Inferior parietal cortex (tissue), 1 donor: ENCODE results near the gene REXO5.
"Not testable (repeated sequence)": the region's sequence is repeated elsewhere in the genome, so short reads cannot be mapped to it uniquely, and the experiment has no call there.

ENCODE experiments used
- DNase-seq: peaks from one replicate; pipeline ENCODE4 v3.0.0-alpha.2; 2016; ENCODE audit errors: extremely low spot score

Gene REXO5, protein sequence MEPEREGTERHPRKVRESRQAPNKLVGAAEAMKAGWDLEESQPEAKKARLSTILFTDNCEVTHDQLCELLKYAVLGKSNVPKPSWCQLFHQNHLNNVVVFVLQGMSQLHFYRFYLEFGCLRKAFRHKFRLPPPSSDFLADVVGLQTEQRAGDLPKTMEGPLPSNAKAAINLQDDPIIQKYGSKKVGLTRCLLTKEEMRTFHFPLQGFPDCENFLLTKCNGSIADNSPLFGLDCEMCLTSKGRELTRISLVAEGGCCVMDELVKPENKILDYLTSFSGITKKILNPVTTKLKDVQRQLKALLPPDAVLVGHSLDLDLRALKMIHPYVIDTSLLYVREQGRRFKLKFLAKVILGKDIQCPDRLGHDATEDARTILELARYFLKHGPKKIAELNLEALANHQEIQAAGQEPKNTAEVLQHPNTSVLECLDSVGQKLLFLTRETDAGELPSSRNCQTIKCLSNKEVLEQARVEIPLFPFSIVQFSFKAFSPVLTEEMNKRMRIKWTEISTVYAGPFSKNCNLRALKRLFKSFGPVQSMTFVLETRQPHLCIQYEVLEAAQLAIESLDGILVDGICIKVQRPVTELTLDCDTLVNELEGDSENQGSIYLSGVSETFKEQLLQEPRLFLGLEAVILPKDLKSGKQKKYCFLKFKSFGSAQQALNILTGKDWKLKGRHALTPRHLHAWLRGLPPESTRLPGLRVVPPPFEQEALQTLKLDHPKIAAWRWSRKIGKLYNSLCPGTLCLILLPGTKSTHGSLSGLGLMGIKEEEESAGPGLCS

GRCh38 chr16:20806168-20807050 lies at the start of gene REXO5, which contains the start of gene ERI2:
TSS of gene REXO5 (plus strand) at chr16:20806527. CDS start at chr16:20806954, 427 bp downstream.
TSS of gene ERI2 (minus strand) at chr16:20806472. CDS start at chr16:20806430, 42 bp downstream.
- DNase-seq: peak; percentile 94

DNA sequence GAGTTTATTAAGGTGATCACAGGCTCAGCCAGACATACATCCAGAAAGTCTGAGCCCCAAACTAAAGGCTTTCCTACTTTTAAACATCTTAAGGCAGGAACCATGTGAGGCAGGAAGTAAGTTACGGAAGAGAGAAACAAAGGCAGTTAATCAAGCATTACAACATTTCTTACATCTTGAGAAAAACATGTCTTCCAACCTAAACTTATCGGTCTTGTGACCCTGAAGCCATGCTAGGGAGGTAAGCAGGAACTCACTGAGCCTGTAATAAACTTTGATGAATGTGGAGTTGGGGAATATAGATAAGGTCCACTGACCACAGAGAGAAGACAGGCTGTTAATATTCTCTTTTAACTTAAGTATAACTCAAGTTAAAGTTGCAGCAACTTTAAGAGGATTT lies 46.0 kb upstream of the REXO5 start:
- no peak for DNase-seq

- DNase-seq: no peak
Measured at GRCh38 chr16:20761175-20761574, 45.2 kb upstream of the REXO5 start.

- DNase-seq: no peak
Measured at GRCh38 chr16:20762404-20763123, 43.8 kb upstream of the REXO5 start.

GRCh38 chr16:20763461-20764232 lies 42.7 kb upstream of the REXO5 start, which contains the start of gene ACSM3:
TSS of gene ACSM3 (plus strand) at chr16:20764014. CDS start at chr16:20770035, 6,021 bp downstream.
- DNase-seq: peak; percentile 32

- DNase-seq: not testable (repeated sequence)
Measured at GRCh38 chr16:20764448-20764847, 41.9 kb upstream of the REXO5 start.

DNA sequence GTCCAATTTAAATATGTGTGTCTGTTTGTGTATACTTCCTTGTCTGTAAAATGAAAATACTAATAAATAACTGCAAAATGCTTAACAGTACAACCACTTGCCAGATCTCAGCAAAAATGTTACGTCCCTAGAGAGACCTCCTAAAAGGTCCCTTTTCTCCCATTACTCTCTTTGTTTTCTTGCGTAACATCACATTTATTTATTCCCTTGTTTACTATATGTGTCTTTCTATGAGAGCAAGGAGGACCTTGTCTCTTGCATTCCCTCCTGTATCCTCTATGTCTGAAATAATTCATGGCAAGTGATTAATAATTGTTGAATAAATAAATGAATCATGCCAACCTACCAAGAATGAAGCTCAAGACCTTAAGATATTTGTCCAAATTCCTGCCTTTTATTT lies 40.6 kb upstream of the REXO5 start:
- no peak for DNase-seq

DNA sequence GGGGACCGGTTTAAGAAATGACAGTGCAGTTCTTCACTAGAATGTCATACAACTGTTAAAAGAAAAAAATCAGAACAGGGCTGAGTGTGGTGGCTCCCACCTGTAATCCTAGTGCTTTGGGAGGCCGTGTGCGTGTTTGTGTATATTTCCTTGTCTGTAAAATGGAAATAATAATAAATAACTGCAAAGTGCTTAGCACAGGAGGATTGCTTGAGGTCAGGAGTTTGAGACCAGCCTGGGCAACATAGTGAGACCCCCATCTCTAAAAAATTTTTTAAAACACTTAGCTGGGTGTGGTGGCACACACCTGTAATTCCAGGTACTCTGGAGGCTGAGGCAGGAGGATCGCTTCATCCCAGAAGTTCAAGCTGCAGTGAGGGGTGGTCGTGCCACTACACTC lies 40.0 kb upstream of the REXO5 start:
- no peak for DNase-seq

DNA sequence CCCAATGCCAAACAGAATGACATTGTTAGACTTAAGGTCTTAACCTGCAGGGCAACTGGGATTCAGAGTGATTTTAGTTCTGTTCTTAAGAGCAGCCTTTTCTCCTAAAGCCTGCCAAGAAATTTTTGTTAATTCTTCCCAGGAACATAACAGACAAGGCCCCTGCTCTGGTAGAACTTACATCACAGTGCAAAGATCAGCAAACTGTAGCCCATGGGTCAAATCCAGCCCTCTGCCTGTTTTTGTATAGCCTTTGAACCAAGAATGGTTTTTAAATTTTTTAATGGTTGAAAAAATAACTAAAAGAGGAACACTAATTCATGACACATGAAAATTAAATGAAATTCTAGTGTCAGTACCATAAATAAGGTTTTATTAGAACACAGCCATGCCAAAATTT lies 38.8 kb upstream of the REXO5 start:
- no peak for DNase-seq

DNA sequence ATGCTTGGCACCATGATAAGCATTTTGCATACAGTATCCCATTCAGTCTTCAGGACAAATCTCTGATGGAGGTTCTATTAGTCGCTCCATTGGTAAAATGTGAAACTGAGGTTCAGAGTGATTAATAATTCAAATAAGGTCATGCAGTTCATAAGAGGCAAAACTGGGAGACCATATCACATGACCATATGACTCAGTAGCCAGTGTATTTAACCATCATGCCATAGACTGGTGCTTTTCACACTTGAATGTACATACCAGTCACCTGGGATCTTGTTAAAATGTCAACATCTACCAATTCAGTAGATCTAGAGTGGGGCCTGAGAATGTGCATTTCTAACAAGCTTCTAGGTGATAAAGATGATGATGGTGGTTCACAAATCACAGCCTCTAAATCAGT lies 38.2 kb upstream of the REXO5 start:
- DNase-seq: no peak

- no peak for DNase-seq
Measured at GRCh38 chr16:20768818-20769217, 37.5 kb upstream of the REXO5 start.

- DNase-seq: no peak
Measured at GRCh38 chr16:20773679-20774078, 32.6 kb upstream of the REXO5 start.

DNA sequence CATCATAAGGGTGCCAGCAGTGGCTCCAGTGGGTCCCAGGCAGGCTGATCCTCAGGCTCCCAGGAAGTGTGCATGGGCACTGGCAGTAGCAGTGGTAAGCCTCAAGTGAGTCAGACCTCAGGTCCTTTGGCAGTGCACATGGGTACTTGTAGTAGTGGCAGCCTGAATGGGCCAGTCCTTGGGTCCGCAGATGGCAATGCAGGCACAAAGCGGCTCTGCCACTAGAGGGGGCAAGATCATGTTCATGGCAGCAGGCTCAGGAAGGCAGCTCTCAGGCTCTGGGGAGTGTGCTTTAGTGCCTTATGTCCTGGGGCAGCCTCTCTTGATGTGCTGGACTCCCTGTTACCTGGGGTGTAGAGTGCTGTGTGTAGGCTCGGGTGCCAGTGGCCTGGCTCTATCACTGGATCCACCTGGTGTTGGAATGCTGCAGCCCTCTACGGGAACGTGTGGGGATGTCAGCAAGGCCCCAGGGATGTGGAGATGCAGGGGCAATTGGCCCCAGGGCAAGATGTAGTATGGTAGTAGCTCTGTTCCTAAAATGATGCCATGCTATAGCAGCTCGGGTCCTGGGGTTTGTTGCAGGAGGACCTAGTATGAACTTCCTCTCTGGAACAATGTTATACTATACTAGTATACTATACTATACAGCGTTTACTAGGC lies 31.5 kb upstream of the REXO5 start:
- DNase-seq: no peak

- no peak for DNase-seq
Measured at GRCh38 chr16:20781697-20782096, 24.6 kb upstream of the REXO5 start.

DNA sequence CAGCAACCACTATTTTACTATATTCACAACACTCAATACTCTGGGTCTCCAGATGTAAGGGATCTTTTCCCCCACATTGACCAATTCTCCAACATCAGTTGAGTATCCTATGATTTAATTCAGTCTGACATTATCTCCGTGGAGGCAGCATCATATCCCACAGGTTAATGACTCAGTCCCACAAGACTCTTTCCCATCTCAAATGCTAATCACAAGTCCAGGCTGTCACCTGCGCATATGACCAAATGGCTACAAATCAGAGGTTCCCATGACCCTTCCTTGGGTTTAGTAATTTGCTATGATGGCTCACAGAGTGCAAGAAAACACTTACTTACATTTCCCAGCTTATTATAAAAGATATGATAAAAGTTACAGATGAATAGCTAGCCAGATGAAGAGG lies 23.9 kb upstream of the REXO5 start:
- DNase-seq: no peak

DNA sequence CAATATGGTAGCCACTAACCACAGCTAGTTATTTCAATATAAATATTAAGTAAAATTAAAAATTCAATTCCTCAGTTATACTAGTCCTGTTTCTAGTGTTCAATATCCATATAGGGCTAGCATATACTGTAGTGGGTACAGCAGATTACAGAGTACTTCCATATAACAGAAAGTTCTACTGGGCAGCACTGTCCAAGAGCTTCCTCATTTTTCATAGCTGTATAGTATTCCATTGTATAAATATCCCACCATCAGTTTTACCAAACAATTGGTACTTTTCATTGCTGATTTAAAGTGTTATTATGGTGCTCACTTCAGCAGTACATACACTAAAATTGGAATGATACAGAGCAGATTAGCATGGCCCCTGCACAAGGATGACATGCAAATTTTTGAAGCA lies 22.1 kb upstream of the REXO5 start:
- no peak for DNase-seq

- DNase-seq: no peak
Measured at GRCh38 chr16:20789130-20789529, 17.2 kb upstream of the REXO5 start.

DNA sequence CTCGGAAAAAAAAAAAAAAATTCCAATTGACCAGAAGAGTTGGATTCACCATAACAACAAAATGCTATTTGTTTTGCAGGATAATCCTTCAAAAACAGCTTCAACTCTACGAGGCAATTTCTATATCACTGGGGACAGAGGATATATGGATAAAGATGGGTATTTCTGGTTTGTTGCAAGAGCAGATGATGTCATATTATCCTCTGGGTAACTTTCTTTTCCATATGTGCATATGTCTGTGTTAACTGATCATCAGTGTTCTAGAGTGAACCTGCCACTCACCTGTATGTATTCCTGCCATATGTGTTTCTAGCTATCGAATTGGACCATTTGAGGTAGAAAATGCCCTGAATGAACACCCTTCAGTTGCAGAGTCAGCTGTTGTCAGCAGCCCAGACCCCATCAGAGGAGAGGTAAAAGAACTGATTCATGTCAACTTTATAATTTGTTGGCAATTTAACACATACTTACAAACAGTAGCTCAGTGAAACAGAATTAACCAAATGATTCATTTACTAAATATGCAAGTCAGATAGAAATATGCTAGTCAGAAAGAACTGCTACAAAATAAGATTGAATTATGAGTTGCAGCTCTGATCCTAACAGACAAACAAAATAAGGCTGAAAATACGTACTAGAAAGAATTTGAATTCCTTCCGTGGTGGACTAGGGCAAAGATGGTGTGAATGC lies 14.3 kb upstream of the REXO5 start:
- no peak for DNase-seq

DNA sequence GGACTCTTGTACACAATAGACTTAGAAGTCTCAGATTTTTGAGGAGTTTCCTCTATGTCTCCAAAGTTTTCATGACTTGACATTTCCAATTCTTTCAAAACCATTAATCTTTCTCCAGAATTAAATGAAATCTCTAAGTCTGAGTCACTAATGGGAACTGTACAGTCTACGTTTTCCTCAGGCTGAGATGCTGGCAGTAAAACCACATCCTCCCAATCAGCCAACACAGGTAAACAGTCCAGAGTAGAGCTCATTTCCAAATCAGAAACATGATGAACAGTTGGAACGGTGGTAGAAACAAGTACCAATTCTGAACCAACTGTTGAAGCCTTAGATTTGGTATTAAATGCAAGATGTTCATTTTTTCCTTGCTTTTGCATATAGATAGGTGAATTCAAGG lies 8.0 kb upstream of the REXO5 start:
- no peak for DNase-seq
